Immature natural killer cell (primary cell): ENCODE measurements around the gene CFAP141. TPM values are rescaled to one million over a fixed set of nuclear protein-coding genes. Genes with fewer than 3 reads are reported as not detected.

ENCODE experiments used
- DNase-seq, 3 donors: peaks; one replicate each; pipeline ENCODE4 v3.0.0; 2022; ENCODE audit warnings: mixed read lengths in 1 of 3
- H3K27ac Mint-ChIP-seq, 6 donors: one replicate each; pipeline ENCODE4 v1.8.0; 2020; ENCODE audit warnings: mixed read lengths in 6 of 6, mild to moderate bottlenecking in 5 of 6, inconsistent platforms in 4 of 6, moderate library complexity in 3 of 6
- H3K27me3 Mint-ChIP-seq, 3 donors: one replicate each; pipeline ENCODE4 v1.8.0; 2020 to 2021; ENCODE audit warnings: low read depth in 3 of 3, mild to moderate bottlenecking in 3 of 3, mixed read lengths in 3 of 3, moderate library complexity in 3 of 3, inconsistent platforms in 1 of 3
- H3K36me3 Mint-ChIP-seq, 3 donors: one replicate each; pipeline ENCODE4 v1.8.0; 2020; ENCODE audit warnings: mixed read lengths in 3 of 3, inconsistent platforms in 2 of 3, mild to moderate bottlenecking in 2 of 3
- H3K4me1 Mint-ChIP-seq, 2 donors: one replicate each; pipeline ENCODE4 v1.8.0; 2020; ENCODE audit warnings: inconsistent platforms in 2 of 2, mild to moderate bottlenecking in 2 of 2, mixed read lengths in 2 of 2, moderate library complexity in 1 of 2
- H3K4me3 Mint-ChIP-seq, 5 donors: one replicate each; pipeline ENCODE4 v1.8.0; 2020; ENCODE audit warnings: mild to moderate bottlenecking in 5 of 5, mixed read lengths in 5 of 5, inconsistent platforms in 3 of 5, moderate library complexity in 3 of 5
- H3K9me3 Mint-ChIP-seq, 6 donors: one replicate each; pipeline ENCODE4 v1.8.0; 2020; ENCODE audit warnings: mild to moderate bottlenecking in 6 of 6, mixed read lengths in 6 of 6, inconsistent platforms in 4 of 6, moderate library complexity in 3 of 6
- polyA plus RNA-seq, 3 donors: library from polyadenylated mRNA; unstranded; fragments of 300-500 nt; fragmentation: Illumina TruSeq; gene quantifications; one replicate each; pipeline ENCODE4 v1.2.3, GENCODE V29; 2021

The CFAP141 gene
- polyA plus RNA-seq, 3 donors from 2014 or later: not detected

- DNase-seq: no peak
- Mint-ChIP-seq H3K27ac (peak overlapping the region; percentile 61 to 91 (median 86)), H3K27me3 (peaks cover 3 to 6% (median 3%) of the 10 kb centered on the region in 3 donors), H3K36me3 (peaks cover 21 to 34% (median 26%) of the 10 kb centered on the region in 3 donors), H3K9me3 (no peaks in the 10 kb centered on the region), H3K4me1 (peaks cover 52 to 54% of the 10 kb centered on the region in 2 donors), H3K4me3 (no peak overlapping the region)
Observed at GRCh38 chr1:154155251-154155650, 50.9 kb downstream of the CFAP141 start.

- H3K9me3 Mint-ChIP-seq: no peaks in the 10 kb centered on the region
- no peak for DNase-seq
- H3K36me3 Mint-ChIP-seq: peaks cover 17 to 29% (median 20%) of the 10 kb centered on the region in 3 donors
- H3K4me3 Mint-ChIP-seq: no peak within 1 kb of the TSS
- H3K4me1 Mint-ChIP-seq: peaks cover 48 to 49% of the 10 kb centered on the region in 2 donors
- peaks cover 3 to 6% (median 3%) of the 10 kb centered on the region in 3 donors for H3K27me3 Mint-ChIP-seq
- H3K27ac Mint-ChIP-seq: peak within 1 kb of the TSS; percentile 61 to 91 (median 86)
Observed at GRCh38 chr1:154154534-154155191, 51.5 kb downstream of the CFAP141 start, which contains the start of gene NUP210L. NUP210L (minus strand) TSS chr1:154155073.

- no peak overlapping the region for H3K4me3 Mint-ChIP-seq
- peaks cover 3 to 4% (median 3%) of the 10 kb centered on the region in 3 donors for H3K27me3 Mint-ChIP-seq
- peak overlapping the region; percentile 32 to 91 (median 86) for H3K27ac Mint-ChIP-seq
- peaks cover 13 to 23% (median 14%) of the 10 kb centered on the region in 3 donors for H3K36me3 Mint-ChIP-seq
- no peaks in the 10 kb centered on the region for H3K9me3 Mint-ChIP-seq
- no peak for DNase-seq
- peaks cover 42 to 43% of the 10 kb centered on the region in 2 donors for H3K4me1 Mint-ChIP-seq
Observed at GRCh38 chr1:154154053-154154452, 52.1 kb downstream of the CFAP141 start.

- Mint-ChIP-seq H3K9me3 (no peaks in the 10 kb centered on the region), H3K27me3 (peaks cover 0 to 5% (median 4%) of the 10 kb centered on the region in 3 donors), H3K36me3 (peaks cover 0 to 11% (median 3%) of the 10 kb centered on the region in 3 donors), H3K27ac (peak overlapping the region in 1 of 6 donors; percentile 59), H3K4me1 (peaks cover 15 to 17% of the 10 kb centered on the region in 2 donors), H3K4me3 (no peak overlapping the region)
- no peak for DNase-seq
Observed at GRCh38 chr1:154151311-154151710, 54.8 kb downstream of the CFAP141 start.

Other genes starting within 250 kb of the CFAP141 start
- 10 to 100 TPM; 13.0 to 31.2 (median 19.3) TPM for gene CRTC2, start 247.7 kb downstream of the CFAP141 start, polyA plus RNA-seq
- 10 to 100 TPM; 52.3 to 84.8 (median 54.6) TPM for gene SLC39A1, start 242.8 kb downstream of the CFAP141 start, polyA plus RNA-seq
- gene CREB3L4, start 238.4 kb downstream of the CFAP141 start, polyA plus RNA-seq: 10 to 100 TPM; 10.0 to 17.6 (median 15.2) TPM
- 100 to 1,000 TPM; 365 to 460 (median 440) TPM for gene JTB, start 228.7 kb downstream of the CFAP141 start, polyA plus RNA-seq
- not detected for gene RAB13, start 220.0 kb downstream of the CFAP141 start, polyA plus RNA-seq
- gene RPS27, start 215.6 kb downstream of the CFAP141 start, polyA plus RNA-seq: over 10,000 TPM in 1 of 3 donors, 1,000 to 10,000 TPM in 2; 7,421 to 15,806 (median 9,939) TPM
- gene NUP210L, start 51.3 kb downstream of the CFAP141 start, polyA plus RNA-seq: under 1 TPM in 1 of 3 donors, not detected in 2; 0.13 TPM
- gene TPM3, start 14.2 kb downstream of the CFAP141 start, polyA plus RNA-seq: 1,000 to 10,000 TPM; 1,142 to 1,239 (median 1,223) TPM
- 10 to 100 TPM; 23.1 to 72.4 (median 52.4) TPM for gene UBAP2L, start 14.6 kb upstream of the CFAP141 start, polyA plus RNA-seq
- gene HAX1, start 66.3 kb upstream of the CFAP141 start, polyA plus RNA-seq: 100 to 1,000 TPM; 119 to 207 (median 139) TPM
- gene AQP10, start 114.8 kb upstream of the CFAP141 start, polyA plus RNA-seq: under 1 TPM in 1 of 3 donors, not detected in 2; 0.24 TPM
- 10 to 100 TPM in 2 of 3 donors, 1 to 10 TPM in 1; 8.5 to 27.4 (median 16.5) TPM for gene ATP8B2, start 119.2 kb upstream of the CFAP141 start, polyA plus RNA-seq
- gene IL6R, start 199.0 kb upstream of the CFAP141 start, polyA plus RNA-seq: 1 to 10 TPM in 2 of 3 donors, under 1 TPM in 1; 0.50 to 4.2 (median 2.6) TPM